Right lobe of liver (tissue), 6 donors: ENCODE results near the gene TMEM266. TPM values are rescaled to one million over a fixed set of nuclear protein-coding genes. Genes with fewer than 3 reads are reported as not detected.

Source experiments
- ATAC-seq, 4 donors: fragments of 200-7000 bp; cut with Tn5 transposase; one replicate each; pipeline ENCODE4 v1.9.1; 2020; ENCODE audit warnings: mild to moderate bottlenecking in 4 of 4, moderate library complexity in 4 of 4
- DNase-seq, 3 donors: peaks; one replicate each; pipeline ENCODE4 v3.0.0-alpha.2; 2020
- H3K27ac ChIP-seq, 3 donors: fragments of 200-600 bp; one replicate each; pipeline ENCODE4 v1.8.0; 2022
- H3K27me3 ChIP-seq, 2 donors: fragments of 200-600 bp; one replicate each; pipeline ENCODE4 v1.8.0; 2022
- H3K36me3 ChIP-seq, 4 donors: fragments of 200-600 bp; sonication (generic) in 1 of 4; one replicate each; pipeline versions ENCODE4 v1.5.1 to v1.8.0; 2017 to 2022; ENCODE audit warnings: control low read depth in 1 of 4
- H3K4me1 ChIP-seq, 4 donors: fragments of 200-600 bp; sonication (generic) in 1 of 4; one replicate each; pipeline versions ENCODE4 v1.5.1 to v1.8.0; 2017 to 2022; ENCODE audit warnings: control low read depth in 1 of 4
- H3K4me3 ChIP-seq, 3 donors: fragments of 200-600 bp; one replicate each; pipeline ENCODE4 v1.8.0; 2022
- H3K9me3 ChIP-seq, 4 donors: fragments of 200-600 bp; sonication (generic) in 1 of 4; one replicate each; pipeline versions ENCODE4 v1.5.1 to v1.8.0; 2017 to 2022; ENCODE audit warnings: control low read depth in 1 of 4
- CTCF ChIP-seq, 4 donors: fragments of 200-600 bp in 3 of 4; fragments of 450-650 bp in 1 of 4; IDR thresholded peaks; one replicate each; pipeline versions ENCODE4 v1.5.1 to v1.8.0; 2016 to 2022; ENCODE audit warnings: antibody characterized with exemption in 4 of 4, mild to moderate bottlenecking in 2 of 4
- POLR2A ChIP-seq: fragments of 450-650 bp; IDR thresholded peaks from one replicate; pipeline ENCODE4 v1.6.1; 2017; ENCODE audit warnings: antibody characterized with exemption, mild to moderate bottlenecking
- WGBS: methylation state at CpG from one replicate; pipeline ENCODE4 v1.1.6; 2018; ENCODE audit warnings: low coverage, low lambda C conversion rate; ENCODE audit not compliant: insufficient coverage; ENCODE audit errors: missing lambda C conversion rate; 5-methylcytosine and 5-hydroxymethylcytosine counted together
- intact Hi-C, 2 donors: fragments of 100-400 bp; cut with DNase I; formaldehyde crosslinking; loops; one replicate each; pipeline versions ENCODE4 v1.11.2 to v1.14.1; 2022
- total RNA-seq, 6 experiments: library from RNA; depleted of rRNA in 2 of 6; stranded (reverse); fragments of >200 nt in 2 of 6; fragmentation: NEBNext Ultra II Directional in 3 of 6; extraction: Animal tissue kit (Norgen Biotek cat#: 25700) in 3 of 6; gene quantifications; one replicate each; pipeline versions ENCODE4 v1.1.0 to v1.2.4, GENCODE V29; 2016 to 2023
- donor health status: DM: no; HTN: yes; CAD: no.
- donor health status: DM: no; HTN: no; CAD: no.
- donor health status: DM: no; HTN: no; CAD: no.
- donor health status: DM: no; HTN: yes; CAD: no.
- donor health status: DM: no; HTN: yes; CAD: no.

Gene TMEM266
- total RNA-seq, 6 experiments from 2014 or later = 0.12 to 0.19 TPM; not detected in 4

- no peaks in the 10 kb centered on the region for H3K9me3 ChIP-seq
- intact Hi-C loops = no loop called here
- no peak overlapping the region for H3K27ac ChIP-seq
- no peaks in the 10 kb centered on the region for H3K36me3 ChIP-seq
- DNase-seq = no peak
- no peak overlapping the region for H3K4me3 ChIP-seq
- H3K4me1 ChIP-seq = no peaks in the 10 kb centered on the region
- H3K27me3 ChIP-seq = no peaks in the 10 kb centered on the region
- WGBS = 81% methylated on average over 4 of the region's 4 CpGs
- no peak for TF ChIP-seq POLR2A
- no peak for TF ChIP-seq CTCF (IDR thresholded peaks at IDR 0.05)
- ATAC-seq = no peak
Observed at GRCh38 chr15:76251717-76252116, 191.9 kb downstream of the TMEM266 start.

- H3K4me3 ChIP-seq = no peak overlapping the region
- H3K27ac ChIP-seq = no peak overlapping the region
- no peaks in the 10 kb centered on the region for H3K9me3 ChIP-seq
- H3K27me3 ChIP-seq = no peaks in the 10 kb centered on the region
- DNase-seq = no peak
- intact Hi-C loops = no loop called here
- H3K36me3 ChIP-seq = no peaks in the 10 kb centered on the region
- 63% methylated on average over 2 of the region's 2 CpGs for WGBS
- TF ChIP-seq CTCF (IDR thresholded peaks at IDR 0.05) (no peak), POLR2A (no peak)
- ATAC-seq = peak in 1 of 4 donors; percentile 54
- no peaks in the 10 kb centered on the region for H3K4me1 ChIP-seq
Observed at GRCh38 chr15:76252249-76252648, 192.5 kb downstream of the TMEM266 start.

- Histone ChIP-seq H3K36me3 (no peaks in the 10 kb centered on the region), H3K4me3 (no peak overlapping the region), H3K27ac (no peak overlapping the region), H3K9me3 (no peaks in the 10 kb centered on the region), H3K4me1 (no peaks in the 10 kb centered on the region), H3K27me3 (no peaks in the 10 kb centered on the region)
- WGBS = 60% methylated on average over 1 of the region's 3 CpGs
- TF ChIP-seq POLR2A = no peak
- no peak for TF ChIP-seq CTCF (IDR thresholded peaks at IDR 0.05)
- DNase-seq (no peak), ATAC-seq (no peak)
- intact Hi-C loops = no loop called here
Observed at GRCh38 chr15:76253691-76254473, 194.1 kb downstream of the TMEM266 start.

Other genes with a start within 250 kb of the TMEM266 start
- gene UBE2Q2, start 216.5 kb upstream of the TMEM266 start, total RNA-seq = 1 to 10 TPM; 2.6 to 9.5 (median 4.6) TPM
- gene FBXO22, start 156.1 kb upstream of the TMEM266 start, total RNA-seq = 10 to 100 TPM; 17.3 to 26.6 (median 20.0) TPM
- 1 to 10 TPM in 5 of 6 experiments, under 1 TPM in 1; 0.49 to 2.9 (median 2.0) TPM for gene NRG4, start 47.6 kb upstream of the TMEM266 start, total RNA-seq